HG03045 (cell line): ENCODE measurements around the gene ANGPTL4.
"Not testable (repeated sequence)": the region's sequence is repeated elsewhere in the genome, so short reads cannot be mapped to it uniquely, and the experiment has no call there.

Experiments used
- ATAC-seq: cut with Tn5 transposase; IDR thresholded peaks from one replicate; pipeline ENCODE4 v1.9.1; 2021; ENCODE audit warnings: mild to moderate bottlenecking, moderate library complexity; ENCODE audit not compliant: unreplicated experiment

The ANGPTL4 gene, protein sequence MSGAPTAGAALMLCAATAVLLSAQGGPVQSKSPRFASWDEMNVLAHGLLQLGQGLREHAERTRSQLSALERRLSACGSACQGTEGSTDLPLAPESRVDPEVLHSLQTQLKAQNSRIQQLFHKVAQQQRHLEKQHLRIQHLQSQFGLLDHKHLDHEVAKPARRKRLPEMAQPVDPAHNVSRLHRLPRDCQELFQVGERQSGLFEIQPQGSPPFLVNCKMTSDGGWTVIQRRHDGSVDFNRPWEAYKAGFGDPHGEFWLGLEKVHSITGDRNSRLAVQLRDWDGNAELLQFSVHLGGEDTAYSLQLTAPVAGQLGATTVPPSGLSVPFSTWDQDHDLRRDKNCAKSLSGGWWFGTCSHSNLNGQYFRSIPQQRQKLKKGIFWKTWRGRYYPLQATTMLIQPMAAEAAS

DNA sequence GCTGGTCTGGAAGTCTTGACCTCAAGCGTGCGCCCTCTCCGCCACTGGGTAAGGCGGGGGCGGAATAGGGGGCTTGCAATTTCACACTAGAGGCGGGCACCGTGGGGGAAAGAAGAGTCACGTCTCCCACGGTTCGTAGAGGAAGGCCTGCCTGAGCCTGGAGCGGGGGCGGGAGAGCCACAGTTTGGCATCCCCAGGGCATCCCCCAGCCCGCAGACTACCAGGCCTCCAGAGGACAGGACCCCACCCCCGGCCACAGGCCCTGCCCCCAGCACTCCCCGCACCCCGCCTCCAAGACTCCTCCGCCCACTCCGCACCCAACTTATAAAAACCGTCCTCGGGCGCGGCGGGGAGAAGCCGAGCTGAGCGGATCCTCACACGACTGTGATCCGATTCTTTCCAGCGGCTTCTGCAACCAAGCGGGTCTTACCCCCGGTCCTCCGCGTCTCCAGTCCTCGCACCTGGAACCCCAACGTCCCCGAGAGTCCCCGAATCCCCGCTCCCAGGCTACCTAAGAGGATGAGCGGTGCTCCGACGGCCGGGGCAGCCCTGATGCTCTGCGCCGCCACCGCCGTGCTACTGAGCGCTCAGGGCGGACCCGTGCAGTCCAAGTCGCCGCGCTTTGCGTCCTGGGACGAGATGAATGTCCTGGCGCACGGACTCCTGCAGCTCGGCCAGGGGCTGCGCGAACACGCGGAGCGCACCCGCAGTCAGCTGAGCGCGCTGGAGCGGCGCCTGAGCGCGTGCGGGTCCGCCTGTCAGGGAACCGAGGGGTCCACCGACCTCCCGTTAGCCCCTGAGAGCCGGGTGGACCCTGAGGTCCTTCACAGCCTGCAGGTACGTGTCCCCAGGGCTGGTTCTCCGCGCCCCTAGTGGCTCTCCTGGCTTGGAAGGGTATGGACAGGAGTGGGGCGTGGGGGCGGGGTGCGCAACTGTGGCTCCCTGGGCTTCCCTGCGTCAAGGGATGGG is at the start of gene ANGPTL4:
Gene ANGPTL4, plus strand, starts transcription at position 353 of the 969 bp plus-strand sequence. Its CDS starts 167 bp downstream, at position 520.
- ATAC-seq, result no peak

DNA sequence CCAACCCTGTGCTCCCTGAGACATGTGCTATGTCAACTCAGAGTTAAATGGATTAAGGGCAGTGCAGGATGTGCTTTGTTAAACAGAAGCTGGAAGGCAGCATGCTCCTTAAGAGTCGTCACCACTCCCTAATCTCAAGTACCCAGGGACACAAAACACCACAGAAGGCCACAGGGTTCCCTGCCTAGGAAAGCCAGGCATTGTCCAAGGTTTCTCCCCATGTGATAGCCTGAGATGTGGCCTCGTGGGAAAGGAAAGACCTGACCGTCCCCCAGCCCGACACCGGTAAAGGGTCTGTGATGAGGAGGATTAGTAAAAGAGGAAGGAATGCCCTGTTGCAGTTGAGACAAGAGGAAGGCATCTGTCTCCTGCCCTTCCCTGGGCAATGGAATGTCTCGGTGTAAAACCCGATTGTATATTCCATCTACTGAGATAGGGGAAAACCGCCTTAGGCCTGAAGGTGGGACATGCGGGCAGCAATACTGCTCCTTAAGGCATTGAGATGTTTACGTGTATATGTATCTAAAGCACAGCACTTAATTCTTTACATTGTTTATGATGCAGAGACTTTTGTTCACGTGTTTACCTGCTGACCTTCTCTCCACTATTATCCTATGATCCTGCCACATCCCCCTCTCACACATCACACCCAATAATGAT is 48.8 kb upstream of the ANGPTL4 start:
- not testable (repeated sequence) for ATAC-seq

DNA sequence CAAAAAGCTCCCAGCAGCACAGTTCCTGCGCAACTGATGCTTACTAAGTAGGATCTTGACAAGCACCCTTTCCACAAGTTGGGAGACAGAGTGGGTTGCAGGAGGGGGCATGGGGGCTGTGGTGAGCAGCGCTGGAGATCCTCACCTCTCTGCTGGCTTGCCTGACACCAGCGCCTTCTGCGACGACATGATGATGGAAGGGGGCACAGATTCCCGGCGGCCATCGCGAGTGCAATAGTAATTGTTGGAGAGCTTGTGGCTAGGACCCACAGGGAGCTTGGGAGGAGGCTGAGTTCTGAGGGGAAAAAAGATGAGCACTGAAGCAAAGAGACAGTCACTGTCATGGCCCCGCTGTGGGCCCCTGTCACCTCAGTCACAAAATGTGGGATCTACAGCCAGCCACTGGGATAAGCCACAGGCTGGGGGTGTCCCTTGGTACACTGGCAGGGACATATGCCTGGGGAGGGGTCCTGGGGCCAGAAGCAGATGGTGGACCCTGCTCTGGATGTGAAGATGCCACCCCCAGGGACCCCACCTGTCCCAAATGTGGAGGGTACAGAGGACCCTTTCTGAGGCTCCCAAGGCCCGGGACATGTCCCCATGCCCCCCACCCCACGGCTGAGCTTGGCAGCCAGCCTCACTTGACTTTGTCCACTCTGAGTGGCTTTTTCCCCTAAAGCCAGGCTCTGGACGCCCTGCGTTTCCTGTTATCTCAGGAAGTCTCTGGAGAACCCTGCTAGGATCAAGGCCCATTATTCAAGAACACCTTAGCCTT is 47.4 kb upstream of the ANGPTL4 start:
- ATAC-seq, result no peak

DNA sequence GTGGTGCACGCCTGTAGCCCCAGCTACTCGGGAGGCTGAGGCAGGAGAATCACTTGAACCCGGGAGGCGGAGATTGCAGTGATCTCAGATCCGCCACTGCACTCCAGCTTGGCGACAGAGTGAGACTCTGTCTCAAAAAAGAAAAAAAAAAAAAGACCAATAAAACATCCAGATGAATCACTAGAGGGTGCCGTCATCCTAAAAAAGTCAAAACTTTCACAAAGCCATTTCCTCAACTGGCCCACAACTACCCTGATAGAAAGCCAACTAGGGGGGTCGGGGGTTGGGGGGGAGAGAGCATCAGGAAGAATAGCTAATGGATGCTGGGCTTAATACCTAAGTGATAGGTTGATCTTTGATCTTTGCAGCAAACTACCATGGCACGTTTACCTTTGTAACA is 45.1 kb upstream of the ANGPTL4 start:
- not testable (repeated sequence) for ATAC-seq

DNA sequence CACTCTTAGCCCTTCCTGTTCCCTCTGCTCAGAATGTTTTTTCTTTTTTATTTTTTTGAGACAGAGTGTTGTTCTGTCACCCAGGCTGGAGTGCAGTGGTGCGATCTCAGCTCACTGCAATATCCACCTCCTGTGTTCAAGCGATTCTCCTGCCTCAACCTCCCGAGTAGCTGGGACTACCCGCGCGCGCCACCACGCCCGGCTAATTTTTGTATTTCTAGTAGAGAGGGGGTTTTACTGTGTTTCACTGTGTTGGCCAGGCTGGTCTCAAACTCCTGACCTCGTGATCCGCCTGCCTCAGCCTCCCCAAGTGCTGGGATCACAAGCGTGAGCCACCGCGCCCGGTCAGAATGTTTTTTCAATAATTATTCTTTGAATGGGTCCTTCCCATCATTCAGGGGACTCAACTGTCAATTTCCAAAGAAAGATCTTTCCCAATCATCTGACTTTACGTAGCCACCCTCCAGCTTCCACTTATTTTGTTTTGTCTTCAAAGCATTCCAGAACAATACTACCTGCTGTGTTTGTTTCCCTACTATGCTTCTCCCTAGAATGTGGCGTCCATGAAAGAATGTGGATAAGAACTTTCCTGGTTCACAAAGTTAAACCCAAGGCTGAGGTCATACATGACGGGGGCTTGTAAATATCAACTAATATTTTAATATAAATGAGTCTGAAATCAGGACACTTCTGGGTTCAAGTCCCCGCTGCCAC is 44.0 kb upstream of the ANGPTL4 start:
- no peak for ATAC-seq

DNA sequence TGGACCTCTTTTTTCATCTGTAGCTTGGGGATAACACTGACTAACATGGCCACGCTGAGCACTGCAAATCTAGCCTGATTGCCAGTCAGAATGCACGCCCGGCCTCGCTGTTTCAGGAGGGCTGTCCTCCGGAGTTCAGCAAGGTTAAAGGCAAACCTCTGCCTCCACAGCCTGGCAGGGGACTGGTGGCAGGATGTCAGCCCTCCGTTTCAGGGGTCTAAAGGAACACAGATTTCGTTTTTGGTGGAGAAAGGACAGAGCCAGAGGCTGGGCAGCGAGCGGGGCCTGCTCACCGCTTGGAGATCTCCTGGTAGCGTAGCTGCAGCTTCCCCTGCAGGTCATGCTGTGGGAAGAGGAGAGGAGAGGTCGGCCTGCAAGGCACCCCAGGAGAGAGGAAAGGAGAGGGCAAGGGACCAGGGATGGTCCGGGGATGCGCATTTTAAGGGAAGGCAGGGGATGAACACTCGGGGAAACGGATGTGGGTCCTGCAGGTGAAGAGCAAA is 43.3 kb upstream of the ANGPTL4 start:
- ATAC-seq, result no peak

DNA sequence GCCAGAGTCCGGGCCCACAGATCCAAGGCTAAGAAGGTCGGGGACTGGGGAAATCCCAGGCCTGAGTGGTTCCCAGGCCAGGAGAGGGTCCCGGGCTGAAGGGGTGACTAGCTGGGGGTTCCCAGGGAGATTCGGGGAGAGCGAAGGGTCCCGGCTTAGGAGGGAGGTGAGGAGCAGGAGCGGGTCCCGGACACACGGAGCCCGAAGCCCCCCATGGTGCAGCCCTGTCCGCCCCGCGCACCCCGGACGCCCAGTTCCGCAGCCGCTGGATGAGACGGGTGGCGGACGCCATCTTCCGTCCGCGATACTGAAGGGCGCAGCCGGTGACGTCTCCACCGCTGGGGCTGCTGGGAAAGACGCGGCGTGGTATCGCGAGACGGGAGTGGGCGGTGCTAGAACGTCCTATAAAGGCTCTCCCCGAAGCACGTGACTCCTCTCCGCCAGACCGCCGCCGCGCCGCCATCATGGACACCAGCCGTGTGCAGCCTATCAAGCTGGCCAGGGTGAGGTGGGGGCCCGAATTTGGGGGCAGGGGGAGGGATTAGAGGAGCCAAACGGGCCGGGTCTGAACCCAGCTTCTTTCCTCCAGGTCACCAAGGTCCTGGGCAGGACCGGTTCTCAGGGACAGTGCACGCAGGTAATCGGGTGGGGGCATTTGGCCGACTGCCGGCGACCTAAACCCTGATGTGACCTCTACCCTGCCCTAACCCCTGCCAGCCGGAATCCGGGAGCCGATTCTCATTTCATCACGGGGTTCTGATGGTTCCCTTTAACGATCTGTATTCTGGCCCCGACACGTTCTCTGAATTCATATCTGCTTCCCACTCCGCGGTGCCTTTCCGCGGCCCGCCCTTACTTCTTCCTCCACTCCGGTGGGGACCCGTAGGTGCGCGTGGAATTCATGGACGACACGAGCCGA is 42.6 kb upstream of the ANGPTL4 start, which contains the start of the genes NDUFA7 and RPS28:
Gene NDUFA7, minus strand, starts transcription at position 309 of the 919 bp plus-strand sequence. Its CDS starts 17 bp downstream, at position 292.
Gene RPS28, plus strand, starts transcription at position 430 of the 919 bp plus-strand sequence. Its CDS starts 35 bp downstream, at position 465.
- ATAC-seq, result peak; percentile 85

DNA sequence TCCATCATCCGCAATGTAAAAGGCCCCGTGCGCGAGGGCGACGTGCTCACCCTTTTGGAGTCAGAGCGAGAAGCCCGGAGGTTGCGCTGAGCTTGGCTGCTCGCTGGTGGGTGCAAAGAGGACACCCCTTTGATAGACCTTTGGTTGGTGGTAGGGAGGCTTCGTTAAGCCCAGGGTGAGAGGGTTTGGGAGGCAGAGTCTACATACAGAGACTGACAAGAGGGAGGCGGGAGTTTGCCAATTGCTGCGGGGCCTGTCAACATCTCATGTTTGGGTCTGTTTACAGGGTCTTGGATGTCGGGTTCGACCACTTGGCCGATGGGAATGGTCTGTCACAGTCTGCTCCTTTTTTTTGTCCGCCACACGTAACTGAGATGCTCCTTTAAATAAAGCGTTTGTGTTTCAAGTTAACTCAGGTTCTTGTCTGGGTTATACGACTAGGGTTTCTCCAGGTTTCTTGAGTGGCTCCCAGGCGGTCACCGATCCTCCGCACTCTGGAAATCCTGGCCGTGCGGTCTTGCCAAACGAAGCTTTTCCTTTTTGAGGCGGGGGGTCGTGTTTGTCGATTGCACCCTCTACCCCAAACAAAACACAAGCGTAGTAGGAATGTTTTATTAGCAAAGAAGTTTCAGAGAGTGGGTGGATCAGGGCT is 41.8 kb upstream of the ANGPTL4 start:
- ATAC-seq, result no peak

DNA sequence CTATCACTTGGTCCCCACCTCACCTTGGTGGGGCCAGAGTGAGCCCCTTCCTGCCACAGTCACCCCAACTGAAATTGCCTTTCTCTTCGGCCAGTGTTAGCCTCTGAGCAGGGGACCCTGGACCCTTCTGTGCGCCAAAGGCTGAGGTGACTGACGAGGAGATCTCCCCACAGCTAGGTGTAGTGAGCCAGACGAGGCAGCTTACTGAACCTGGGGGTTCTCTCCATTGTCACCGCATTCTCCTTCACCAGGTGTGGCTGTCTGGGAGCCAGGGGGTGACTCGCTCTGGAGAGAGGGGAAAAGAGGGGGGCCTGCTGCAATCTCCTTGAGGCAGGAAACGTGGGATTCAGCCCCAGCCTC is 41.3 kb upstream of the ANGPTL4 start:
- ATAC-seq, result no peak

DNA sequence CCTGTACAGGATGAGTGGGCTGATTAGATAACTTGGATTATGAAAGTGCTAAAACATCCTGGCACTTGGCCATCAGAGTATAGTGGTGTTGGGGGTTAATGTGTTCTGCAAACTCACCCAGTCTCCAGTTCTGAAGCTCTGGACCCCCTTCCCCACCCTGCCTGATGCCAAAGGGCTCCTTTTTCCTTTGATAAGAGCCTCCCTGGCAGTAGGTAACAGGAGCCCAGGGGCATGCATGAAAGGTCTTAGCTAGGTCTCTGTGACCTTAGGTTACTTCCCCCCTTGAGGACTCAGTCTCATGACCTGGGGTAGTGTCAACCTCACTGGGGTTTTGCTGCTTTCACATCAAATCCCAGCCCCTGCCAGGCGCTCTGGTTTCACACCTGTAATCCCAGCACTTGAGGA is 40.2 kb upstream of the ANGPTL4 start:
- no peak for ATAC-seq

DNA sequence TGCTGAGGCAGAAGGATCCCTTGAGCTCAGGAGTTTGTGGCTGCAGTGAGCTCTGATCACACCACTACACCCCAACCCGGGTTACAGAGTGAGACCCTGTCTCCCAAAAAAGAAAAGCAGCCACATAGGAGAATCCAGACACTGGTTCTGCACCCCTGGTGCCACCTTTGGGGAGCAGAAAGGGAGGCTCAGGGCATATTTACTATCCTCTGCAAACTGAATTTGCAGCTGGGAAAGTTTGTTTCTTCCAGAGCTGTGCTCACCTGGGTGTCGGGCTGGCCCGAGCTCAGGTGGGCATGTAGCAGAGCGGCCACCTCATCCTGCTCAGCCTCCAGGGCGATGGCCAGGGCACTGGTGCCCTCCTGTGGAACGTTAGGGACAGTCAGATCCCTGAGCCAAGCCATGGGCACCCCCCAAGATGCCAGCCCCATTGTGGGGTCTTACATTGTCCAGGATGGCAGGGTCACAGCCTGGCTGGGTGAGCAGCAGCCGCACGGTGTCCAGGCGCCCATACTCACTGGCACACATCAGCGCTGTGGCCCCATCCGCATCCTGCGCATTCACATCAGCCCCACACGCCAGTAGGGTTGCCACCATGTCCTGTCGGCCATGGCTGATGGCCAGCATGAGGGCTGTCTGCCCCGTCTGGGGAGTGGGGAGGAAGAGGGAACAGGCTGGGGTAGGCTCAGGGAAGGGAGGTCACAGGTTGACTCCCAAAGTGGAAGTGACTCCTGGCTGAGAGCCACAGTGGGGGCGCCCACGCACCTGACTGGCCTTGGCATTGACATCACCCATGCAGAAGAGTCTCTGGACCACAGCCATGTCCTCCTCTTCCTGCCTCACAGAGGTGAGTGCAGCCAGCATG is 39.5 kb upstream of the ANGPTL4 start:
- no peak for ATAC-seq

DNA sequence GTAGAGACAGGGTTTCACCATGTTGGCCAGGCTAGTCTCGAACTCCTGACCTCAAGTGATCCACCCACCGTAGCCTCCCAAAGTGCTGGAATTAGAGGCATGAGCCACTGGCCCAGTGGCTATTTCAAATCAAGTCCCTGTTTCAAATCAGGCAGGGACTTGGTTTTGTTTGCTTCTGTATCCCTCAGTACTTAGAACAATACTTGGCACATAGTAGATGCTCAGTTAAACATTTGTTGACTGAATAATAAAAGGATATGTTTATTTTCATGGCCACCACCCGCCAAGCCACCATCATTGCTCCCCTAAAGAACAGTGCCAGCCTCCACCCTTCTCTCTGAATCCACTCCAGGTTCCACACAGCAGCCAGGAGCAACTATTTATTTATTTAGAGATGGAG is 38.5 kb upstream of the ANGPTL4 start:
- ATAC-seq, result no peak

DNA sequence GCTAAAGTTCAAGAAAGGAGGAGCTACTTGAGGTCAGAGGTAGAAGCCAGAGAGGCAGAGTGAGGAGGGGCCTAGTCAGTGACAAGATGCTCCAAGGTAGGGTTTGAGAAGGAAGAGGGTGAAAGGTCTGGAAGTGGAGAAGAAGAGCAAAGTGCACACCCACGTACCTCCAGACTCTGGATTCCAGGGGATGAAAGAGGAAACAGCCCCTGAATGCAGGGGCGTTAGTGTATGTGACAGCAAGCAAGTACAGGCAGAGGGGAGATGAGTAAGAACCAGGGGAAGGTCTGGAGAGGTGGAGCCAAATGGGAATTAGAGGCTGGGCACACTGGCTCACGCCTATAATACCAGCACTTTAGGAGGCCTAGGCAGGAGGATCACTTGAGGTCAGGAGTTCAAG is 34.0 kb upstream of the ANGPTL4 start:
- no peak for ATAC-seq

DNA sequence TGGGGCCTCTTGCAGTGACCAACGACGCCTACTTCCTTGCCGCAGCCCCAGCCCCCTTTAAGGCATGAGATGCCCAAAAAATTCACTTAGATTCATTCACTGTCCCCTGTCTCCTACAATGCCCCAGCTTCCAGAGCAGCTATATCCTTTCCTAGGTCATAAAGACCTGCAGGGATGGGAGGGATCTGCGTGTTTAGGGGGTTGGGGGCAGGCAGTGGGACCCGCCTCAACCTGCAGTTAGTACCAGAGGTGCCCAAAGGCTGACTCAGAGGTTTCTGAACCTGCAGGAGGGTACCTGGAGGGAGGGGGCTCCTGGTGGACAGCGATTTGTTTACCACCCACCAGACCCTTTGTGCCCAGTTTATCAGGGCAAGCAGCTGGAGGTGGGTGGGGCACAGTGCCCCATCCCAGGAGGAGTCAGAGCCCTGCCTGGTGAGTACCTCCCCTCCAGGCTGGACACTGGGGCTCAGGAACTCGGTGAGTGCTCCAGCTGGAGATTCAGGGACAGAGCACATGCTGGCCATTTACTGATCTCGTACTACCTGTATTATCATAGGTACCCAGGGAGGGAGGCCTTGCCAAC is 32.6 kb upstream of the ANGPTL4 start:
- no peak for ATAC-seq

DNA sequence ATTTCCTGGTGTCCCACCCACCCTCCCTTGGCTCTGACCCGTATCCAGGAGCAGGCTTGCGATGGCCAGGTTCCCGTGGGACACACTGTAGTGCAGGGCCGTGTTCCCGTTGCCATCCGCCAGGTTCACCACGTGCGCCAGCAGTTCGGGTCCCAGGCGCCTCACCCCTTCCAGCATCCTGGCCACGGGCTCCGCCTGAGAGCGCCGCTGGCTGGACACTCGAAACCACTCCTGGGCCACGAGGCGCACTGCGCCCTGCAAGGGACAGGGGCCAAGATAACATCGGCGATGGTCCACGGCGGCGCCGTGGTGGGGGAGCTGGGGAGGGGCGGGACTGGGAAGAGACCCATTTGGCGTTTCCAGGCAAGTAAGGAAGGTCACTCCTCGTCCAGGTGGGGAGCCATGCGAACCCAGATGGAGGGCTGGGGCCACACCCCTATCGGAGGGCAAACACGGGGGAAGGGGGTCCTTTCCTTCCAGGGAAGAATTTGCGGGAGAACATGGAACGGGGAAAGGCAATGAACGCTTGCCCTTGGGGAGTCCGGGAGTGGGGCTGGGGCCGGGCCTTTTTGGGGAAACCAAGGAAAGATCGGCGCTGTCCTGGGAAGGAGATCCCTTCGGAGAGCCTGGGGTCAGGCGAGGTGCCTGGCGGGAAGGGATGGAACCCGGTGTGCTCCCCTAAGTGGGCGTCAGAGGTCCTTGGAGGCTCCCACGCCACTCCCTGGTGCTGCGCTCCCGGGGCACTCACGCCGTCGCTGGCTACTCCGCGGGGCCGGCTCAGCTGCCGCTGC is 30.8 kb upstream of the ANGPTL4 start:
- no peak for ATAC-seq
